Kidney (tissue), 14 donors: Measurements from ENCODE around the gene OLIG2. TPM values are rescaled to one million over a fixed set of nuclear protein-coding genes. Genes with fewer than 3 reads are reported as not detected.

Experiments
- DNase-seq, 5 donors: peaks; one replicate each; pipeline ENCODE4 v3.0.0-alpha.2; 2013 to 2020
- FAIRE-seq: peaks from 2 replicates; lab custom pipeline; 2012; peaks lifted over from hg19 to GRCh38; lab: Jason Lieb, UNC
- H3K27ac ChIP-seq, 2 donors: one replicate each; pipeline ENCODE4 v1.7.0; 2013; ENCODE audit warnings: low read depth in 2 of 2, low read length in 2 of 2, inconsistent platforms in 1 of 2
- H3K27me3 ChIP-seq: one replicate; pipeline ENCODE4 v1.7.1; 2013; ENCODE audit warnings: low read length, inconsistent platforms; ENCODE audit not compliant: control insufficient read depth, insufficient read depth
- H3K36me3 ChIP-seq, 3 donors: one replicate each; pipeline versions ENCODE4 v1.7.0 to v1.7.1; 2013; ENCODE audit warnings: low read length in 3 of 3, control low read depth in 1 of 3, inconsistent platforms in 1 of 3; ENCODE audit not compliant: insufficient read depth in 3 of 3, control insufficient read depth in 2 of 3
- H3K4me1 ChIP-seq, 3 donors: one replicate each; pipeline versions ENCODE4 v1.7.0 to v1.7.1; 2013; ENCODE audit warnings: low read length in 3 of 3, inconsistent platforms in 1 of 3, low read depth in 1 of 3; ENCODE audit not compliant: control insufficient read depth in 2 of 3, insufficient read depth in 2 of 3
- H3K4me3 ChIP-seq, 3 donors: one replicate each; pipeline versions ENCODE4 v1.7.0 to v1.8.1; 2013; ENCODE audit warnings: low read length in 3 of 3, control low read depth in 1 of 3, inconsistent platforms in 1 of 3
- H3K9ac ChIP-seq, 3 donors: one replicate each; pipeline versions ENCODE4 v1.7.0 to v1.7.1; 2013; ENCODE audit warnings: low read length in 3 of 3, control low read depth in 1 of 3, inconsistent platforms in 1 of 3
- H3K9me3 ChIP-seq, 3 donors: one replicate each; pipeline versions ENCODE4 v1.7.0 to v1.7.1; 2013; ENCODE audit warnings: low read length in 3 of 3, control low read depth in 1 of 3, inconsistent platforms in 1 of 3; ENCODE audit not compliant: control insufficient read depth in 2 of 3, insufficient read depth in 1 of 3
- intact Hi-C: fragments of 100-400 bp; cut with DNase I; formaldehyde crosslinking; loops from one replicate; pipeline ENCODE4 v1.11.1; 2022
- polyA plus RNA-seq: library from polyadenylated mRNA; stranded (reverse); fragments of 350-450 nt; fragmentation: Illumina TruSeq; extraction: RNeasy Lipid Tissue Mini Kit (QIAGEN cat#74804); gene quantifications from one replicate; pipeline ENCODE4 v1.2.3, GENCODE V29; 2014; ENCODE audit warnings: low read depth, low replicate concordance; ENCODE audit not compliant: insufficient read depth
- total RNA-seq: library from RNA; stranded (reverse); fragmentation: NEBNext Ultra II Directional; extraction: Animal tissue kit (Norgen Biotek cat#: 25700); gene quantifications from one replicate; pipeline ENCODE4 v1.2.1, GENCODE V29; 2021
- TF ChIP-seq, protein P1 (sequence below): IDR thresholded peaks from 3 replicates; pipeline ENCODE4 v1.5.1; 2012; ENCODE audit warnings: mild to moderate bottlenecking, moderate library complexity, borderline replicate concordance; ENCODE audit not compliant: insufficient read depth; ENCODE audit errors: extremely low read depth
- donor health status: control.
- donor health status: control.
- donor health status: control.
- donor health status: control.
- donor health status: control.
- donor health status: DM: yes; HTN: yes; CAD: no.
- donor health status: Normal renal cell carcinoma (clear cell type).

Gene OLIG2
- total and polyA plus RNA-seq, 2 donors from 2014 or later, result not detected

DNA sequence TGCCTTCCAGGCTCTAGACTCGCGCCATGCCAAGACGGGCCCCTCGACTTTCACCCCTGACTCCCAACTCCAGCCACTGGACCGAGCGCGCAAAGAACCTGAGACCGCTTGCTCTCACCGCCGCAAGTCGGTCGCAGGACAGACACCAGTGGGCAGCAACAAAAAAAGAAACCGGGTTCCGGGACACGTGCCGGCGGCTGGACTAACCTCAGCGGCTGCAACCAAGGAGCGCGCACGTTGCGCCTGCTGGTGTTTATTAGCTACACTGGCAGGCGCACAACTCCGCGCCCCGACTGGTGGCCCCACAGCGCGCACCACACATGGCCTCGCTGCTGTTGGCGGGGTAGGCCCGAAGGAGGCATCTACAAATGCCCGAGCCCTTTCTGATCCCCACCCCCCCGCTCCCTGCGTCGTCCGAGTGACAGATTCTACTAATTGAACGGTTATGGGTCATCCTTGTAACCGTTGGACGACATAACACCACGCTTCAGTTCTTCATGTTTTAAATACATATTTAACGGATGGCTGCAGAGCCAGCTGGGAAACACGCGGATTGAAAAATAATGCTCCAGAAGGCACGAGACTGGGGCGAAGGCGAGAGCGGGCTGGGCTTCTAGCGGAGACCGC, 2.0 kb upstream of the OLIG2 start:
- no peak overlapping the region for H3K27ac ChIP-seq
- FAIRE-seq (no peak), DNase-seq (peak in 2 of 5 donors; percentile 27 to 41)
- H3K9ac ChIP-seq, result no peak overlapping the region
- no peak overlapping the region for H3K4me3 ChIP-seq
- peaks cover 0 to 12% (median 0%) of the 10 kb centered on the region in 3 donors for H3K4me1 ChIP-seq
- peaks cover 75% of the 10 kb centered on the region for H3K27me3 ChIP-seq
- no peaks in the 10 kb centered on the region for H3K9me3 ChIP-seq
- intact Hi-C loops, result no loop called here
- TF ChIP-seq, protein P1, sequence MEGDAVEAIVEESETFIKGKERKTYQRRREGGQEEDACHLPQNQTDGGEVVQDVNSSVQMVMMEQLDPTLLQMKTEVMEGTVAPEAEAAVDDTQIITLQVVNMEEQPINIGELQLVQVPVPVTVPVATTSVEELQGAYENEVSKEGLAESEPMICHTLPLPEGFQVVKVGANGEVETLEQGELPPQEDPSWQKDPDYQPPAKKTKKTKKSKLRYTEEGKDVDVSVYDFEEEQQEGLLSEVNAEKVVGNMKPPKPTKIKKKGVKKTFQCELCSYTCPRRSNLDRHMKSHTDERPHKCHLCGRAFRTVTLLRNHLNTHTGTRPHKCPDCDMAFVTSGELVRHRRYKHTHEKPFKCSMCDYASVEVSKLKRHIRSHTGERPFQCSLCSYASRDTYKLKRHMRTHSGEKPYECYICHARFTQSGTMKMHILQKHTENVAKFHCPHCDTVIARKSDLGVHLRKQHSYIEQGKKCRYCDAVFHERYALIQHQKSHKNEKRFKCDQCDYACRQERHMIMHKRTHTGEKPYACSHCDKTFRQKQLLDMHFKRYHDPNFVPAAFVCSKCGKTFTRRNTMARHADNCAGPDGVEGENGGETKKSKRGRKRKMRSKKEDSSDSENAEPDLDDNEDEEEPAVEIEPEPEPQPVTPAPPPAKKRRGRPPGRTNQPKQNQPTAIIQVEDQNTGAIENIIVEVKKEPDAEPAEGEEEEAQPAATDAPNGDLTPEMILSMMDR, result no peak
- H3K36me3 ChIP-seq, result no peaks in the 10 kb centered on the region

GRCh38 chr21:33024201-33025103, 1.3 kb upstream of the OLIG2 start:
- Histone ChIP-seq H3K36me3 (no peaks in the 10 kb centered on the region), H3K9ac (no peak overlapping the region), H3K9me3 (no peaks in the 10 kb centered on the region), H3K27me3 (peaks cover 73% of the 10 kb centered on the region), H3K4me3 (no peak overlapping the region), H3K4me1 (peaks cover 0 to 12% (median 0%) of the 10 kb centered on the region in 3 donors), H3K27ac (no peak overlapping the region)
- TF ChIP-seq, protein P1, result no peak
- no peak for FAIRE-seq
- intact Hi-C loops, result no loop called here
- peak in 1 of 5 donors; percentile 24 for DNase-seq

- Histone ChIP-seq H3K27ac (no peak overlapping the region), H3K27me3 (peaks cover 77% of the 10 kb centered on the region), H3K4me3 (no peak overlapping the region), H3K9ac (no peak overlapping the region), H3K4me1 (peaks cover 0 to 12% (median 0%) of the 10 kb centered on the region in 3 donors), H3K36me3 (no peaks in the 10 kb centered on the region), H3K9me3 (no peaks in the 10 kb centered on the region)
- TF ChIP-seq, protein P1, result no peak
- DNase-seq (no peak), FAIRE-seq (no peak)
- intact Hi-C loops, result no loop called here
Measured at GRCh38 chr21:33025106-33025488, 638 bp upstream of the OLIG2 start.
